Measurements from ENCODE around the gene TRIM47.
"Not testable (repeated sequence)": the region's sequence is repeated elsewhere in the genome, so short reads cannot be mapped to it uniquely, and the experiment has no call there.

The TRIM47 gene

GRCh38 chr17:75875182-75875939, 3.0 kb downstream of the TRIM47 start:
- H3K36me3 Mint-ChIP-seq (ENCODE audit: low read depth) = no peaks in the 10 kb centered on the region
- H3K27me3 Mint-ChIP-seq (ENCODE audit: low read depth) = peaks cover 32% of the 10 kb centered on the region
- H3K4me3 Mint-ChIP-seq = no peak overlapping the region
- H3K4me1 Mint-ChIP-seq = peaks cover 28% of the 10 kb centered on the region
- TF ChIP-seq CTCF (IDR thresholded peaks at IDR 0.05; ENCODE audit: unreplicated experiment in 3 of 3) = no peak
- H3K27ac Mint-ChIP-seq = no peak overlapping the region
- no peaks in the 10 kb centered on the region for H3K9me3 Mint-ChIP-seq

DNA sequence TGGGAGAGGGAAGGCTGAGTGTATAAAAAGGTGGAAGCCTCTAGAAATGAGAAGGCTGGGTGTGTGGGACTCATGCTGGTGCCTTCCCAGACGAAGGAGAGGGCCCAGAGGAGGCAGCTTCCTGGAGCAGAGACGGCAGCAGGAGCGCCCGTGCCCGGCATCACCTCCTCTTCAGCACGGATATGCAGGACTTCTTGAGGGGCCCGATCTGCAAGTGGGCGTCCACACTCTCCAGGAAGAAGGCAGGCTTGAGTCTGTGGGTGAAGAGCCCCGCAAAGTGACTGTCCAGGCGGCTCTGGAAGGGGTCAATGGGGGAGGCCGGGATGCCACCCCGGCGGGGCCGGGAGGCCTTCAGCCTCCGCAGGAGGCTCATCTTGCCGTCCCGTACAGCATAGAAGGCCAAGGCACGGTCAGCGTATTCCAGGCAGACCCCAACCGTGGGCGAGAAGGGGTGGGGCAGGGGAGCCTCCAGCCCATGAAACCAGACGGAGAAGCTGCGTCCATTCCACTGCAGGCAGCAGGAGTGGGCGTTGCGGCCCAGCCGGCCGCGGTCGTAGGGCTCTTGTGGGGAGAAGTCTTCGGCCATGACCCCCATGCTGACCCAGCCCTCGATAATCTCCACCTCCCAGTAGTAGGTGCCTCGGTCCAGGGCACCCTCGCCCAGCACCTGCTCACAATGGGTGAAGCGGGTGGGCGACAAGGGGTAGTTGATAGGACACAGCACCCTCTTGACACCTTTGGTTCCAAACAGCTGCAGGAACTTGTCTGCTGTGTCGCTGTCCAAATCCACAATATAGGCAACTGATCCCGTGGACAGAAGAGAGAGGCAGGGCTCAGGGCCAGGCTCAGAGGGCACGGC, 3.8 kb downstream of the TRIM47 start:
- TF ChIP-seq CTCF (IDR thresholded peaks at IDR 0.05; ENCODE audit: unreplicated experiment in 3 of 3) = no peak
- H3K36me3 Mint-ChIP-seq (ENCODE audit: low read depth) = no peaks in the 10 kb centered on the region

GRCh38 chr17:75873587-75874322, 4.6 kb downstream of the TRIM47 start:
- TF ChIP-seq CTCF (IDR thresholded peaks at IDR 0.05; ENCODE audit: unreplicated experiment in 3 of 3) = no peak
- peaks cover 18% of the 10 kb centered on the region for H3K27me3 Mint-ChIP-seq (ENCODE audit: low read depth)
- H3K36me3 Mint-ChIP-seq (ENCODE audit: low read depth) = no peaks in the 10 kb centered on the region
- H3K4me1 Mint-ChIP-seq = peaks cover 39% of the 10 kb centered on the region
- H3K27ac Mint-ChIP-seq = no peak overlapping the region
- H3K4me3 Mint-ChIP-seq = peak overlapping the region in 1 of 3 experiments; percentile 42
- H3K9me3 Mint-ChIP-seq = no peaks in the 10 kb centered on the region

More for the DNA sequence above, 3.8 kb downstream of the TRIM47 start:
- peak overlapping the region in 1 of 3 experiments; percentile 42 for H3K4me3 Mint-ChIP-seq
- no peak overlapping the region for H3K27ac Mint-ChIP-seq
- H3K4me1 Mint-ChIP-seq = peaks cover 32% of the 10 kb centered on the region
- H3K9me3 Mint-ChIP-seq = no peaks in the 10 kb centered on the region
- peaks cover 25% of the 10 kb centered on the region for H3K27me3 Mint-ChIP-seq (ENCODE audit: low read depth)

DNA sequence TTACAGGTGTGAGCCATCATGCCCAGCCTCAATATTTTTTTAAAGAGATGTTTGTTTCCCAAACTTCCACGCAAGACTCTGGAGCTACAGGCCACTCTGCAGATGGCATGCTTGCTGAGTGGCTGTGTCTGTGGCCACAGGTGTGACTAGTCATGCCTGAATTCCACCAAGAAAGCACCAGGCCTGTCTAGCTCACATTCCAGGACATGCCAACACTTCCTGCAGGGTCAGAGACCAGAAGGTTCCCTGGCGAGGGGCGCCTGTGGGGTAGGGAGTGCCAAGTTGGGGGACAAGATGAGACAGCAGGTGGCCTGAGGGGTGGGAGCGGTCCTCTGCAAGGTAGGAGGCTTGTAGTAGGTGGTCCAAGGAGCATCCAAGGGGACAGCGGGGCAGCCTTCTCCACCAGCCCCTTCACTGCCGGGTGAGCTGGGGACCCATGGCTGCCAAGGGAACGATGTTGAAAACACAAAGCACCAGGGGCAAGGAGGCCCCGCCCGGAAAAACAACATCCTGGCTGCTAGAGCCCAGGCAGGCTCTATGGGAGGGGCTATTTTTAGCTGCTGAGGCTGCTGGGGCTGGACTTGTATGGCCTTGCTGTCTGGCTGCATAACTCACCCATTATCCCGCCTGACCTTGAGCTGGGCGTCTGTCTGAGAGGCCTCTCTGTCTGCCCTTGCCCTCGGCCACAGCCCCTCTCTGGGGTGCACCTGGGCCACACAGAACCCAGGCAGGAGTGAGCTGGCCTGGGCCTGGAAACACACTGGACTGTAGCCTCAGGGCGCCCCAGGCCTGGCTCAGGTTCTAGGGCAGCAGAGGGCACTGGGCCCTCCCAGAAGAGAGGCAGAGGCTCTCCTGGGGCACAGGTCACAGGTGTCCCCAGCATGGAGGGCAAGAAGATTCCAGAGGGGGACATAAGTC, 5.7 kb downstream of the TRIM47 start:
- H3K4me1 Mint-ChIP-seq = peaks cover 38% of the 10 kb centered on the region
- H3K4me3 Mint-ChIP-seq = no peak overlapping the region
- H3K9me3 Mint-ChIP-seq = no peaks in the 10 kb centered on the region
- peaks cover 16% of the 10 kb centered on the region for H3K27me3 Mint-ChIP-seq (ENCODE audit: low read depth)
- H3K36me3 Mint-ChIP-seq (ENCODE audit: low read depth) = no peaks in the 10 kb centered on the region
- TF ChIP-seq CTCF (IDR thresholded peaks at IDR 0.05; ENCODE audit: unreplicated experiment in 3 of 3) = no peak
- peak overlapping the region; percentile 33 to 49 (median 33) for H3K27ac Mint-ChIP-seq

DNA sequence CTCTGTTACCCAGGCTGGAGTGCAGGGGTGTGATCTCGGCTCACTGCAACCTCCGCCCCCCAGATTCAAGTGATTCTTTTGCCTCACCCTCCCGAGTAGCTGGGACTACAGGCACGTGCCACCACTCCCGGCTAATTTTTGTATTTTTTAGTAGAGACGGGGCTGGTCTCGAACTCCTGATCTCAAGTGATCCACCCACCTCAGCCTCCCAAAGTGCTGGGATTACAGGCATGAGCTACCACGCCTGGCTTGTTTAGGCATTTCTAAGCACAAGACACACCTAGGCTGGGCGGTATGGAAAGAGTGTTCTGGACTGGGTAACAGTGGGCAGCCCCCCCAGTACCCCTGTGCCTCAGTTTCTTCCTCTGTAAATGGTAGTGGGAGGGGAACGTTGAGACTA, 8.2 kb downstream of the TRIM47 start:
- H3K27me3 Mint-ChIP-seq (ENCODE audit: low read depth); H3K9me3 Mint-ChIP-seq; H3K36me3 Mint-ChIP-seq (ENCODE audit: low read depth); H3K4me3 Mint-ChIP-seq: not testable (repeated sequence)
- Mint-ChIP-seq H3K4me1 (peaks cover 29% of the 10 kb centered on the region), H3K27ac (peak overlapping the region in 2 of 3 experiments; percentile 85 to 87)
